ENCODE measurements around the gene EPN2. TPM values are rescaled to one million over a fixed set of nuclear protein-coding genes. Genes with fewer than 3 reads are reported as not detected.
"Not testable (repeated sequence)": the region's sequence is repeated elsewhere in the genome, so short reads cannot be mapped to it uniquely, and the experiment has no call there.

Gene EPN2
- total RNA-seq, 1 donor from 2014 or later, result 29.9 TPM

DNA sequence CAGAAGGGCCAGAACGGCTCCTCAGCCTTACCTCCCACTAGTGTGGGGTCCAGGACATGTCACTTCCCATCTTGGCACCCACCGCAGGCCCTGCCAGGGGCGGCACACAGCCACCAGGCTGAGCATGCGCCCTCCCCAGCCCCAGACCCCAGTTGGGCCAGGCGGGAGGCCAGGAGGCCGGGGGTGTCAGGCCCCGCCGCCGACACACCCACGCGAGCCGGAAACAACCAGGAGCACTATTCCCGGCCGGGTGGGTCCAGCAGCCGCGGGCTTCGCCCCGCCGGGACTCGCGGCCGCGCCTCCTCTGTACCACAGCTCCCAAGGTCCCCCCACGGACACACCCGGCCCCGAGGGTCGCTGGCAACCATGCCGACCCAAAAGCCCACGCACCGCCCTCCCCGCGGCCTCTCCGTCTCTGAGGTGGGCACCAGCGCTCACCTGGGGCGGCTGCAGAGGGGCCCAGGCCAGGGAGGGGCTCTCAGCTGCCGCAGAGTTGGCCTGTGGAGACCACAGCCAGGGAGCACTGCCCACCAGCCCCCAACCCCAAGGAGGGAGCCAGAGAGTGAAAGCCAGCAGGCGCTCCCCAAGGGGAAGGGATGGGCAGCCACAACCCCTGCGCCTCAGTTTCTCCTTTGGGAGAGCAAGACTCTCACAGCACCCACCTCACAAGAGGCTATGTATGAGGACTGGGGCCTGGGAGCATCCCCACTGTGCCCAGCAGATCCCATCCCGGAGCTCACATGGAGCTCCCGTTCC is 107.3 kb downstream of the EPN2 start:
- DNase-seq (ENCODE audit: low read depth), result no peak

DNA sequence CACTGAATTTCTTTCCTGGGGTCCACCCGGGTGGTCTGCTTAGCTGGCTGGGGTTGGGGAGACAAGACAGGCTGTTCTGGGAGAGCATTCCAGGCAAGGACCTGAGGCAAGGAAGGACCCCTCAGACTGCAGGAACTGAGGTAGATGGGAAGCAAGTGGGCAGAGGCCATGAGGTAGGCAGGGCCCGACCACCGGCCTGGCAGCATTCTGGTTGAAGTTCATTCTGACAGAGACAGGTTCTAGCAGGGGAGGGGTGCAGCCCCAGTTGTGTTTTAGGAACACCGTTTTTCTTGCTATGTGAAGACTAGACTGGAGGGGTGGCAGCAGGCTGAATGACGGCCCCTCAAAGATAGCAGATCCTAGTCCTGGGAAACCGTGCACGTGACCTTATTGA is 107.9 kb downstream of the EPN2 start:
- no peak for DNase-seq (ENCODE audit: low read depth)

DNA sequence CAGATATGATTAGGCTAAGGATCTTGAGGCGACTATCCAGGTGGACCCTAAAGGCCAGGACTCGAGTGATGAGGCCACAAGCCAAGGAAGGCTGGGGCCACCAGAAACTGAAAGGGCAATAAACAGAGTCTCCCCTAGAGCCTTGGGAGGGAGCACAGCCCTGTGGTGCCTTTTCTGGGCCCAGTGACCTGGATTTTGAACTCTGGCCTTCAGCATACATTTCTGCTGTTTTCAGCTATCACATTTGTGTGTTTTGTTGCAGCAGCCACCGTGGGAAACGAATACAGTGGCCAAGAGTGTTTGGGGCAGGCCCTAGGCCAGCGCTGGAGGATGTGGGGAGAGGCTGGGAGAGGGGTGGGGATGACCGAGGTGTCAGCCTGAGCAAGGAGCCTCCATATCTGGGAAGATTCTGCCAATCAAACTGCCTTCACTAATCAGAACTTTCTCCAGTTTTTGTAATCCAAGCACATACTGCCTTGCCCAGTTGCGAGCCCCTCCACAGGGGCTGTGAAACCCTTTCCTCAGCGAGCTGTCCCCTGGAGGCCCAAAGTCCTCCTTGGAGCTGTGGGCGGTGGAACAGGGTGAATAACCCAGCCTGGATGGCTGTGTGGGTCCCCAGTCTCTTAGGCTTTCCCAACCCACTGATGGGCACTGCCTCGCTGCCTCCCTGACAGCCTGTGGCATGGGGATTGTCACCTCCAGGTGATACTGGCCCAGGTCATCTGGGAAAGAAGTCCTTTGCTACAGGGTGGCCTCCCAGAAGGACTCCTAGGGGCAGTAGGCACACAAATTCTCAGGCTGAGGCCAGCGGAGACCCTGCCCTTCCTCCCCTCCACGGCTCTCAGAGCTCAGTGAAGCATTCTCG is 108.6 kb downstream of the EPN2 start:
- DNase-seq (ENCODE audit: low read depth), result no peak

DNA sequence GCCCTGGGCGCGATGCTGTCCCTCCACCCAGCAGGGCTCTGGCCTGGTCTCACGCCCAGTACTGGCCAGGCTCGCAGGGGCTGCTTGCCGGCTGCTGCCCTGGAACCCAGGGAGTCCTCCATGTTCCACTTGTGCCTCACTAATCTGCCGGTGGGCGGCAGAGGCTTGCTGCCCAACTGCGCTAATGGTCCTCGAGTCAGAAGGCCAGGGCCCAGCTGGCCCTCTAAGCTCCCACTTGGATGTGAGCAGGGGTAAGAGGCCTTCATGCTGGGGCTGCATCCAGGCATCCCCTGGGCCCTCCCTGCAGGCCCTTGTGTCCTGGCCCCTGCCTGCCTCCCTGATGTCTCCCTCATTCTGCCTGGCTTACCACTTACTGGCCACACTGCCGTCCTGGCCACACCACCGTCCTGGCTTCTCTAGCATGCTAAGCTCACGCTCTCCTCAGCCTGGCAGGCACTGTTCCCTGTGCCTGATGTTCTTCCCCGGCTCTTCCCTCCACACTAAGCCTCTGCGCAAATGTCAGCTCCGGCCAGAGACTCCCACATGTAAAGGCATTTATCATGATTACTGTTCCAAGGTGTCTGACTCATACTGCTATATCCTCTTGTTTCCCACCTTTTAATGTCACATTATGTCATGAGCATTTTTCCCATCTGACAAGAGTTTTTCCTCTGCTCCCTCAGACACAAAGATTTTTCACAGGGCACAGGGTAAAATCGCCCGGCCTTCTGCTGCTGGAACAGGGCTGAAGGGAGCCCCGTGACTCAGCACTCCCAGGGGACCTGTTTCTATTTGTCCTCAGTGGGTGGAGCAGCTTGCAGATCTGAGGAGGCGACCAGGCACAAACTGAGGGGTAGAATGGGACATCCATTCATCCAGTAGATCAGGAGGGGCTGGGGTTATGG is 109.4 kb downstream of the EPN2 start:
- DNase-seq (ENCODE audit: low read depth), result peak; percentile 39

- no peak for DNase-seq (ENCODE audit: low read depth)
Measured at GRCh38 chr17:19347323-19348080, 110.3 kb downstream of the EPN2 start.

DNA sequence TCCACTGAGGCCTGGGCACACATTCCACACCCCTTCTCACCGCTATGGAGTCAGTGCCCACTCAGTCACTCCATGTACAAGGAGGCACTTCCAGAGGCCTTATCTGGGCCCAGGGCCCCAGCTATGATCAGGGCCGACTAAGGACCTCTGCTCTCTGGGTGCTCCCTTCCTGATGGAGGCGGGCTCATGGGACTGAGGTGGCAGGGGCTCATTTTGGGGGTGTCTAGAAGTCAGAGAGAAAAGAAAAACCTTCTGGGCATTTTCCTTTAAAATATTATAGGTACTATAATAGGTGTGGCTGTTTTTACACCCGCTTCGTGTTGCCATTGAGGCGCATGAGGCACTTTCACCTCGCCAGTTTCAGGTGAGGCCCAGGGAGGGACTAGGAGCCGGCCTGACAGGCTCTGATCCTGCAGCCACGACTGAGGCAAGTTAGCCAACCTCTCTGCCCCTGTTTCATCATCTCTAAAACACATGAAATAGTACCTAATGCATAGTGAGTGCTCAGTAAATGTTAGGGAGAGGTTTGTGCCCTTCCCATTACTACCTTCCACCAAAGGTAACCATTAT is 111.0 kb downstream of the EPN2 start:
- DNase-seq (ENCODE audit: low read depth), result no peak

- DNase-seq (ENCODE audit: low read depth), result no peak
Measured at GRCh38 chr17:19348806-19349205, 111.6 kb downstream of the EPN2 start.

GRCh38 chr17:19353401-19353800 is 116.2 kb downstream of the EPN2 start:
- DNase-seq (ENCODE audit: low read depth), result not testable (repeated sequence)

DNA sequence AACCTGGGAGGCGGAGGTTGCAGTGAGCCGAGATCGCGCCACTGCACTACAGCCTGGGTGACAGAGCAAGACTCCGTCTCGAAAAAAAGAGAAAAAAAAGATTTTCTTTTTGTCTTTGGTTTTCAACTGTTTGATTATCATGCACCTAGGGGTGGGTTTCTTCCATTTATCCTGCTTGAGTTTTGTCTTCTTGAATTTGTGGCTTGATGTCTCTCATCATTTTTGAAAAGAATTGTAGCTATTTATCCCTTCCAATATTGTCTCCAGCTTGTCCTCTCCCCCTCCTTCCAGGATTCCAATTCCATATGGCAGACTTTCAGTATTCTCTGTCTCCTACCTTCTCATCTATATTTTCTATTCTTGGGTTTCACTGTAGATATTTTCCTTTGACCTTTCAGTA is 117.6 kb downstream of the EPN2 start:
- DNase-seq (ENCODE audit: low read depth), result no peak

DNA sequence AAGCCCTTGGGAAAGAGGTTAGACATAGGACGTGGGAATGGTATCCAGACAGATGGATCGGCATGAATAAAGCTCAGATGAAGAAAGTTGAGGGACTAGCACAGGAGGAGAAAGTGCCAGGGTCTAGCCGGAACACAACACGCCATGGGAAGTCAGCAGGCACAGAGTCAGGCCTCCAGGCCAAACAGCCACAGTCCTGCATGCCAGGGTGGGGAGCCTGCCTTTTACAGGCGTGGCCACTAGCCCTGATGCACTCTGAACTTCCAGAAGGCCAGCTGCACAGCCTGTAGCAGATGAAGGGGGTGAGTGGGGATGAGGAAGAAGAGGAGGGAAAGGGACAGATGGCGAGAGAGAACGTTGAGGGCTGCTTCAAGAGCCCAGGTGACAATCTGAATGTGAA is 120.2 kb downstream of the EPN2 start:
- DNase-seq (ENCODE audit: low read depth), result no peak

- no peak for DNase-seq (ENCODE audit: low read depth)
Measured at GRCh38 chr17:19357761-19358160, 120.6 kb downstream of the EPN2 start.

GRCh38 chr17:19359151-19359550 is 122.0 kb downstream of the EPN2 start:
- no peak for DNase-seq (ENCODE audit: low read depth)

- no peak for DNase-seq (ENCODE audit: low read depth)
Measured at GRCh38 chr17:19359856-19360255, 122.7 kb downstream of the EPN2 start.

DNA sequence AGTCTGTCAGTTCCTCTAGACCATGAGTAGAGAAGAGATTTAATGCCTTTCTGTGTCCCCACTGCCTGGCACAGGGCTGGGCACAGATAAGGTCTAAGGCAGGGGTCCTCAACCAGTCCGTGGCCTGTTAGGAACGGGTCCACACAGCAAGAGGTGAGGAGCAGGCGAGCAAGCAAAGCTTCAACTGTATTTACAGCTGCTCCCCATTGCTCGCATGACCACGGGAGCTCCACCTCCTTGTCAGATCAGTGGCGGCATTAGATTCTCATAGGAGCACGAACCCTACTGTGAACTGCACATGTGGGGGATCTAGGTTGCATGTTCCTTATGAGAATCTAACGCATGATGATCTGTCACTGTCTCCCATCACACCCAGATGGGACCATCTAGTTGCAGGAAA is 123.6 kb downstream of the EPN2 start:
- no peak for DNase-seq (ENCODE audit: low read depth)

DNA sequence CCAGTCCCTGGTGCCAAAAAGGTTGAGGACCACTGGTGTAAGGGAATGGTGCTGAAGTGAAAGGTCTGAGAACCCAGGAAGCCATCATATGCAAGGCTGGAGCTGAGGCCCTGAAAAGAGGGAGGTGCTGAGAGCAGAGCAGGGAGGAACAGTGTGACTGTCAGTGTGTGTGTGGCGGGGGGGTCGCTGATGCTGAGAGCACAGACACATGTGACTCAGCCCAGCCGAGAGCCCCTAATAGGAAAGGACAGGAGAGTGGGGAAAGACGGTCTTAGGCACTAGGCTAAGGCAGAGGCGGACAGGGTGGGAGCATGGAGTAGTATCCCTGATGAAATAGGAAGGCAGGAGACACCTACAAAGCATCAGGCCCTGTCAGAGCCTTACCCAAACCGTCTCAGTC is 124.2 kb downstream of the EPN2 start:
- DNase-seq (ENCODE audit: low read depth), result no peak

DNA sequence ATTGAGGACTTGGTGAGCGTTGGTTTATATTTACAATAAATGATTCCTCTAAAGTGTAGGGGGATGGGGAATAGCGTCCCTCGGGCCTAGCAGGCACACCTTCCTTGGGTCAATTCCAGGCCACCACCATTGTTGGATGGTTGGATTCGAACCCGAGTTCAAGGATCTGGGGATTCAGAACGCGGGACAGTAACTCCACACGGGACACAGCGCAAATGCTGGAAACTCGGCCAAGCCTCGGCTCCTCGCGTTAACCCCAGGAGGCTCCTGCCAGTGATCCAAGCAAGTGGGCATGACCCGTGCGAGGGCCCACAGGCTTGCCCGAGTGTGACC is 124.7 kb downstream of the EPN2 start:
- no peak for DNase-seq (ENCODE audit: low read depth)

DNA sequence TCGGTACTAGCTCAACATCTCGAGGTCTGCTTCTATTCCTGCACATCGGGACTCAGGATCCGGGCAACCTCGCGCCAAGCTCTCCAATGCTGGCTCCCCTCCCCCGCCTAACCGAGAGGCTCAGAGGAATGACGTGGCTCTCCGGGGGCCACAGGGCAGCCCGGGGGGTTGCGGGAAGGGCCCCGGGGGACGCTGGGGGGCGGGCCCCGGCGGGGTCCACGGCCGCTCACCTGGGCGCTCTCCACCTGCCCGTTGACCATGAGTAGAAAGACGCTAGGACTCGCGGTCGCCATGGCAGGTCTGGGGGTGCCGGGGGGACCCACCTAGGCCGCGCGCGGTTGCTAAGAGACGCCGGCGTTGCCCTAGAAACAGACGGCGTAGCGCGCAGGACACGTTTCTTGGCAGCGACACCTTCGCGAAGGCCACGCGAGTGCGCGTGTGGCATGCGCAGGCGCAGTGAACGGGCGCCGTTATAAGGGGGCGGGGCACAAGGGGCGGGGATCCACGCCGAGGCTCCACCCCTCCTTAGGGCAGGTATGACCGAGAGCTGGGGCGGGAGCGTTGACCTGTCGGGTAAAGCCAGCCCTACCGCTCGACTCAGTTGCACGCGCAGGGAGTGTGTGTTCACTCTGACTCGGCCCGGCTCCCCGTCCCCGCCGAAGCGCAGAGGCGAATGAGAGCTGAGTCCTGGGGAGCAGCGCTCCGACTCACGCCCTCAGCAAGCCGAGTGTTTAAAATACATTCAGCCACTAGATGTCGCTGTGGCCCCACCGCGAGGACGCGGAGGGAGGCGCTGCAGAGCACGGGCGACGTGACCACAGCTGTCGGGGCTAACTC is 125.3 kb downstream of the EPN2 start, which contains the start of gene B9D1:
Gene B9D1 (minus strand): TSS at position 447 of the 837 bp plus-strand sequence. CDS start 154 bp downstream, at position 293.
- DNase-seq (ENCODE audit: low read depth), result peak; percentile 76

GRCh38 chr17:19363114-19363438 is 125.9 kb downstream of the EPN2 start:
- no peak for DNase-seq (ENCODE audit: low read depth)

DNA sequence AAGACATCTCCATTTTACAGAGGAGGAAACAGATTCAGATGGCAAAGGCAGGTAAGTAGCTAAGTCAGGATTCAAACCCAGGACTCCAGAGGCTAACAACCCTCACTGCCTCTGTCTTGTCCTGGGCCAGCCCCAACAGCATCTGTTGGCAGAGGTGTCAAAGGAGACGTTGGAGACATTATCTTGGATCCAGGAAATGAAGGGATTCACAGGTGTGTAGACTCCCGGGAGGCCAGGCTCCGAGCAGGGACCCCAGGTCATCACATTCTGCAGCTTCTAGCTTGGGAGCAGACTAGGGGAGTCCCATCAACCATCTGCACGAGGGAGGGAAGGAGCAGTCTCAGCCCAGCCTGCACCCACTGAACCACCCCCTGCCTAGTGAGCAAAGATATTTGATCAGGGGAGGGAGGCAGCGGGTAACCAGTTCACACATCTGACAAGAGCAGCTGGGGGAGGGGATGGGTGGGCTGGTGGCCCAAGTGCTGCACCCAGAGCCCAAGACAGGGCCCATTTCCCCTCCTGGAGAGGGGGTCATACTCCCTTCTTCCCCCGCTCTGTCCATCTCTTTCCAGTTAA is 126.4 kb downstream of the EPN2 start:
- no peak for DNase-seq (ENCODE audit: low read depth)
